NCI-H1105 (cell line): ENCODE results near the gene MBNL1.
"Not testable (repeated sequence)": the region's sequence is repeated elsewhere in the genome, so short reads cannot be mapped to it uniquely, and the experiment has no call there.

Experiments
- DNase-seq: peaks from one replicate; lab custom pipeline; 2025; lab: John Stamatoyannopoulos, UW

The MBNL1 gene

GRCh38 chr3:152404976-152405375 lies 136.2 kb downstream of the MBNL1 start:
- no peak for DNase-seq

GRCh38 chr3:152405915-152406802 lies 137.4 kb downstream of the MBNL1 start:
- DNase-seq = peak; percentile 67

- DNase-seq = no peak
Observed at GRCh38 chr3:152413240-152413639, 144.5 kb downstream of the MBNL1 start.

GRCh38 chr3:152416808-152417580 lies 148.3 kb downstream of the MBNL1 start:
- no peak for DNase-seq

GRCh38 chr3:152419748-152420147 lies 151.0 kb downstream of the MBNL1 start:
- no peak for DNase-seq

- no peak for DNase-seq
Observed at GRCh38 chr3:152421162-152421561, 152.4 kb downstream of the MBNL1 start.

GRCh38 chr3:152426393-152426792 lies 157.7 kb downstream of the MBNL1 start:
- DNase-seq = no peak

GRCh38 chr3:152428577-152428976 lies 159.8 kb downstream of the MBNL1 start:
- DNase-seq = no peak

- DNase-seq = no peak
Observed at GRCh38 chr3:152430223-152431002, 161.7 kb downstream of the MBNL1 start.

- DNase-seq = no peak
Observed at GRCh38 chr3:152434142-152434541, 165.4 kb downstream of the MBNL1 start.

- DNase-seq = not testable (repeated sequence)
Observed at GRCh38 chr3:152435210-152435609, 166.5 kb downstream of the MBNL1 start.

- no peak for DNase-seq
Observed at GRCh38 chr3:152436707-152437590, 168.2 kb downstream of the MBNL1 start.

- DNase-seq = no peak
Observed at GRCh38 chr3:152438181-152438580, 169.5 kb downstream of the MBNL1 start.

- no peak for DNase-seq
Observed at GRCh38 chr3:152438706-152439105, 170.0 kb downstream of the MBNL1 start.

- DNase-seq = not testable (repeated sequence)
Observed at GRCh38 chr3:152440243-152440642, 171.5 kb downstream of the MBNL1 start.

GRCh38 chr3:152443212-152444023 lies 174.7 kb downstream of the MBNL1 start:
- no peak for DNase-seq

- peak; percentile 48 for DNase-seq
Observed at GRCh38 chr3:152444029-152444641, 175.4 kb downstream of the MBNL1 start.

- DNase-seq = no peak
Observed at GRCh38 chr3:152445212-152445611, 176.5 kb downstream of the MBNL1 start.

- no peak for DNase-seq
Observed at GRCh38 chr3:152446495-152446894, 177.8 kb downstream of the MBNL1 start.

GRCh38 chr3:152447511-152447910 lies 178.8 kb downstream of the MBNL1 start:
- DNase-seq = no peak
